NAMALWA (cell line): Measurements from ENCODE around the gene PRKAG2.
"Not testable (repeated sequence)": the region's sequence is repeated elsewhere in the genome, so short reads cannot be mapped to it uniquely, and the experiment has no call there.

Source experiments
- DNase-seq: peaks from one replicate; pipeline ENCODE4 v3.0.0-alpha.2; 2015; ENCODE audit warnings: low spot score

The PRKAG2 gene

GRCh38 chr7:151785681-151785965 is 91.3 kb downstream of the PRKAG2 start:
- DNase-seq, result no peak

GRCh38 chr7:151784853-151785680 is 91.8 kb downstream of the PRKAG2 start:
- no peak for DNase-seq

DNA sequence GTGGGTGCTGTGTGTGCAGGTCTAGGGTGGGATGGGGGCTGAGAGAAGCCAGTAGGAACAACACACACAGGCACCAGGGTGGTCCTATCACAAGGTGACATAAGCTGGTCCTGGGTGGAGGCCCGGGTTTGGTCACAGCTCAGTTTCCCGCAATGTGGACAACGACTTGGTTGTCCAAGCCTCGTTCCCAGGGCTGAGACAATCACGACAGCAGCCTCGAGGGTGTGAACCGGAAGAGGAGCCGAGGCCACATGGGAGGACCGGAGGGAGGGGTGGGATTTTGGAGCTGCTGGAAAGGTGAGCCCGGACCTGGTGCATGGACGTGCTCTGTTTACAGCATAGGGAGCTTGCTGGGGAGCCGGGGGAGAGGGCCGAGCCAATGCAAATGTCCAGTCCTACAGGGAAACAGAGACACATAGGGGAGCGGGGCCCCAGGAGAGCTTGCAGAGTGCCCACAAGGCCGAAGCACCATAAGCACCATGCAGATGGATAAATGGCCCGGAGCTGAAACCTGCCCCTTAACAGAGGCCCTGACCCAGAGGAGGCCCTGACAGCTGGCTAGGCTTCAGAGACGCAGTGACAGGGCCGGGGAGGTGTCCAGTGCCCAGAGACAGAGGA is 92.8 kb downstream of the PRKAG2 start:
- no peak for DNase-seq

GRCh38 chr7:151782598-151783448 is 94.1 kb downstream of the PRKAG2 start:
- peak; percentile 67 for DNase-seq

- not testable (repeated sequence) for DNase-seq
Measured at GRCh38 chr7:151782256-151782597, 94.7 kb downstream of the PRKAG2 start.

GRCh38 chr7:151781161-151781845 is 95.6 kb downstream of the PRKAG2 start:
- DNase-seq, result no peak

DNA sequence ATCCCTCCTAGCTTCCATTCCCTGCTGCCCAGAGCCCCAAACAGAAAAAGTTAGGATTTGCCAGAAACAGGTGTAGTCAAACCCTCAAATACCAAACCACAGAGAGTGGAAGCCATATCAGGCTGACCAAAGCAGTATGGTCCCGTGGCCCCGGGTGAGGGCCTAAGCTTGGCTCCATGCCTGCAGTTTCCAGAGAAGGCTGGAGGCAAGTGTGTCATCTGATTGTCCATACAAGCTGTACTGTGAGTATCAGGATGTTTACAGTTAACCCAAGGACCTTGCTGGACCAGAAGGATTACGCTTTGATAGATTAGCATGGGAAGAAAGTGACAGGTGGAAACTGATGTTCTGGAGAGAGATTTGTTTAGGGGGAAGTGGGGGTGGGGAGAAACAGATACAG is 96.3 kb downstream of the PRKAG2 start:
- no peak for DNase-seq

DNA sequence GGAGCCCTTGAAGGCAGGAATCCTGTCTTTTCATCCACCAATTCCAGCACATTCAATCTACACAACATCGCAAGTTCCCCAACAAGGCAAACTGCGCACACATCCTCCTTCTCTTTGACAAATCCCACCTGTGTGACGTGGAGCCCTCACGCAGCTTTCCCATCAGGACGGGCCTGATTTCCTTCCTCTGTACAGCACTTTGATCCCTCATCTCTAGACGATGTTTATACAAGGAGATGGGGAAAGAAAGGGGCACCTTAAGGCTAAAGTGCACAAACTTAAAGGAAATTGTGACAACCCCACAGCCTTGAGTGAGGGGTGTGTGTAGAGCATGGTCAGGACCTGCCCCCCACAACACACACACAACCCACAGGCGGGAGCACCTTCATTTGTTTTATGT is 97.2 kb downstream of the PRKAG2 start:
- no peak for DNase-seq

- no peak for DNase-seq
Measured at GRCh38 chr7:151779255-151779654, 97.7 kb downstream of the PRKAG2 start.

- DNase-seq, result no peak
Measured at GRCh38 chr7:151777908-151778670, 98.8 kb downstream of the PRKAG2 start.

- DNase-seq, result no peak
Measured at GRCh38 chr7:151777495-151777880, 99.4 kb downstream of the PRKAG2 start.

DNA sequence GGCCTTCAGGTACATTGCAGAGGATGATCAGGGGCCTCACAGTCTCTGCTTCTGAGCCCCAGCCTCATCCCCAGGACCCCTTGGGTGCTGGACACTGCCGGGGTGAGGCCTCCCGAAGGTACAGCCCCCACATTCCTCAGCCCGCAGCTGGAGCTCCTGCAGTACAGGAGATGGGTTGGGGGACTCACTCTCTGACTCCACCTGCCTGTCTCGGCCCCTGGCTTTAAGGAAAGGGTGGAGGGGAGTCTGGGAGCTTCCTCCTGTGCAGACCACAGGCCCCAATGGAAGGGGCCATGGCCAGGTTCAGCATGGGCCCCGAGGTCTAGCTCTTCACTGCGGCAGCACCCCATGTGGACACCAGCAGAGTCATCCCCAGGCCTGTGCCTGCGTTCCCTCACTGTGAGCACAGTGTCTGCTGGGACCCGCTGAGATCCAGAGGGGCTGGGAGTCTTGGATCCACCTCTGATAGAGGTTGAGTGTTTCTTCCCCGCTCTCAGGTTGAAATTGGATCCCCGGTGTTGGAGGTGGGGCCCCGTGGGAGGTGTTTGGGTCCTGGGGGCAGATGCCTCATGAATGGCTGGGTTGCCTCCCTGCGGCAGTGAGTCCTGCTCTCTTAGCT is 99.9 kb downstream of the PRKAG2 start:
- no peak for DNase-seq

- no peak for DNase-seq
Measured at GRCh38 chr7:151776446-151776845, 100.5 kb downstream of the PRKAG2 start.

GRCh38 chr7:151775547-151776443 is 101.1 kb downstream of the PRKAG2 start:
- no peak for DNase-seq

- no peak for DNase-seq
Measured at GRCh38 chr7:151774951-151775350, 102.0 kb downstream of the PRKAG2 start.

DNA sequence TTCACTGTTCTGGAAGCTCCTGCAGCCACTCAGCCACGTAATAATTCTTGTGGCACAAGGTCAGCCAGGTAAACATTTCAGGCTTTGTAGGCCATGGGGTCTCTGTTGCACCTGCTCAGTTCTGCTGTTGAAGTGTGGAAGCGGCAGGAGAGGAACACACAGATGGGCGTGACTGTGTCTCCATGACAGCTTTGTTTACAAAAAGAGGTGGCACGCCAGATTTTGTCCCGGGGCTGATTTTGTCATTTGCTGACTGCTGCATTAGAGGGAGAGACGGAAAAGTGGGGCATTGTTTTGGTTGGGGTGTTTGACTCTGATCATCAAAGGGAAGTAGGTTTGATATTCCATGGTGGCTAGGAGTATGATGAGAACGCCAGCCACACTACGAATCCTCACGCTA is 103.1 kb downstream of the PRKAG2 start:
- no peak for DNase-seq

DNA sequence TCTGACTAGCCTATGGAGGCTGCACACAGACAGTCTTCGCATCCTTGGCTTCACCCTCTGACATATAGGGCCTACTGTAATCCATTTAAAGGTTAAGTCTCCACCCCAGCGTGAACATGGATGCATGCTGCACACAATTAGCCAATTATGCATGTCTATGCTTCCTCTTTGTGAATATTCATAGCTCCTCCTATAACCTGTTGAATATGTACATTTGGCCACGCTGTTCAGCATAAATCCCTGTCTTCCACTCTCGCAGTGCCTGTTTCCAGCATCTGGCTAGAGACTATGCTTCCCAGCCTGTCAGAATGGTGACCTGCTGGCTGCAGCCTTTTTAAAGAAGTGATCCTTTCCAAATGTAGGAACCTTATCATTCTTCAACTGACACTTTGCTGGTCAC is 106.7 kb downstream of the PRKAG2 start:
- no peak for DNase-seq

DNA sequence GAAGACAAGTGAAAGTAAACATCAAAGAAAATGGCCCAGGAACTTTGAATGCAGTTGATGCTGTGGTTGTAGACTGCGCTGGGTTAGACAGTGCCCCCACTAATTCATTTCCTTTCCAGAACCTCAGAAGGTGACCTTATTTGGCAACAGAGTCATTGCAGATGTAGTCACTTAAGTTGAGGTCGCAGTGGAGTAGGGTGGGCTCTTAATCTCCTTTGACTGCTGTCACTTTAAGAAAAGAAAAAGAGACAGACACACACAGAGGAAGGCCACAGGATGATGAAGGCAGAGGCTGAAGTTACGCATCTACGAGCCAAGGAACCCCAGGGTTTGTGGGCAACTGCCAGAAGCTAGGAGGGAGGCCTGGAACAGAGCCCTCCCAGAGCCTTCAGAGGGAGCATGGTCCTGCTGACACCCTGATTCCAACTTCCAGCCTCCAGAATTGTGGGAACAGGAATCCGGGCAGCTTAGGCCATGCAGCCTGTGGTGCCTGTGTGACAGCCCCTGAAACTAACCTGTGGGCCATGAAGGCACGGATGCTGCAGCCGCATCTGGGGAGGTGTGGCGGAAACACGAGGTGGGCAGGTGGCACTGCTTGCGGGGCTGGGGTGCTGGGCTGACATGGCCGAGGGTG is 107.6 kb downstream of the PRKAG2 start:
- DNase-seq, result no peak

GRCh38 chr7:151768805-151769187 is 108.1 kb downstream of the PRKAG2 start:
- no peak for DNase-seq

DNA sequence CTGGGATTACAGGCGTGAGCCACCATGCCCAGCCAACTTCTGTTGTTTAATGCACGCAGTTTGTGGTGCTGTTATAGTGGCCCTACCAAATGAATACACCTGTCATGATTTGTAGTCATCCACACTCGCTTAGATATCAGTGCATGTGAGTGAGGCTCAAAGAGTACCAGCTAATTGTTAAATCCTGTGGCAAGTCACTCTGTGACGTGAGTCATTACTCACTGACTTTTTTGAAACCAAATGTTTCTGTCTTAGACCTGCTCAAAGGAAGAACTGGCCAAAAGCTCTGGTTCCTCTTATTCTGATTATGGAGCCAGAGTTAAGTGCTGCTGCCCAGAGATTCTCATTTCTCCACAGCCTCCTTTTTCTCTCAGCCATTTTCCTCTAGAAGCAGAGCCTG is 109.4 kb downstream of the PRKAG2 start:
- no peak for DNase-seq
